Hematopoietic multipotent progenitor cell treated with erythropoietin and hydrocortisone succinate and interleukin-3 and kit ligand, for 4 days (in vitro differentiated cells): ENCODE data around the gene TMEM61.

Source experiments
- DNase-seq: peaks from one replicate; pipeline ENCODE4 v3.0.0-alpha.2; 2015

The TMEM61 gene

DNA sequence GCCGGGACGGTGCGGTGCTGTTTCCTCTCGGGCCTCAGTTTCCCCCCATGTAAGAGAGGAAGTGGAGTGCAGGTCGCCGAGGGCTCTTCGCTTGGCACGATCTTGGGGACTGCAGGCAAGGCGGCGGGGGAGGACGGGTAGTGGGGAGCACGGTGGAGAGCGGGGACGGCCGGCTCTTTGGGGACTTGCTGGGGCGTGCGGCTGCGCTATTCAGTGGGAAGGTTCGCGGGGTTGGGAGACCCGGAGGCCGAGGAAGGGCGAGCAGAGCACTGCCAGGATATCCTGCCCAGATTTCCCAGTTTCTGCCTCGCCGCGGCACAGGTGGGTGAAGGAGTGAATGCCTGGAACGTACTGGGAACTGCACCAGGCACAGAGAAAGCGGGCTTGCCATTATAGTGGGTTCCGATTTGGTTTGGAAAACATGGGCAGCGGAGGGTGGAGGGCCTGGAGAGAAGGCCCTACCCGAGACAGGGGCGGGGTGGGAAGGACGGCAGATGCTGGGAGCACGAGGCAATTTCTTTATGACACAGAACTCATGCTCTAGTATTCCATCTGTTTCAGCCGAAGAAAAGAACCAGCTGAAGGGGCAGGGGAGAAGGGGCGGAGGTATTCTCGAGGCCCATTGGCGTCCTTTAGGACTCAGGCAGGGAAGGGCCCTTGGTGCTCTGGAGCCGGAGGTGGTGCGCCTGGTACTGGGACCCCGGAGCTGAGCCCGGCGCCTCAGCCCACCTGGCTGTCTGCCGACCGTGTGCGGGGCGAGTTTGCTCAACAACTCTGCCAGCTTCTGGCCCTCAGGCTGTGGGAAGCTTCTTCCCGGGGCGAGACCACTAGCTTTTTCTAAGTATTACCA is 59.9 kb downstream of the TMEM61 start:
- no peak for DNase-seq

DNA sequence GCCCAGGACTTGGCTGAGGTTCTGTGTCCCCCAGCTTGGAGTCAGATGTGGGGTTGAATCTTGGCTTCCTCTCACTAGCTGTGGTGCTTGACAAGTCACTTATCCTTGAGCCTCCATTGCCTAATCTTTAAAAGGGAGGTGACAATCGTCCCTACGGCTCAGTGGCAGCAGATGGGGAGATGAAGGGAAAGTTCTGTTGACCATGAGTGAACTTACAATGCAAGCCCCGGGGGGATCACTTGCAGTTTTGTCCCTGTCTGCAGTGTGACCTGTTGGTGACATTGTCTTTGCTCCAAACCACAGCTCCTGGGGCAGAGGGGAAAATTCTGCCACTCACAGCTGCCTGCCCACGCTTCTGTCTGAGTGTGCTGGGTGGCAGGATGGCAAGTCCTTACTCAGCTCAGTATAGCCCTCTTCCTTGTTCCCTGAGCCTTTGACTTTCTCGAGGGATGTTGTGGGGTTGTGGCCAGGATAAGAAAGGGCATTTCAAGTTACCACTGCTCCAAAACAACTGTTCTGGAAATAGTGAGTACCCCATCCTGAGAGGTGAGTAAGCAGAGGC is 60.6 kb downstream of the TMEM61 start:
- no peak for DNase-seq

DNA sequence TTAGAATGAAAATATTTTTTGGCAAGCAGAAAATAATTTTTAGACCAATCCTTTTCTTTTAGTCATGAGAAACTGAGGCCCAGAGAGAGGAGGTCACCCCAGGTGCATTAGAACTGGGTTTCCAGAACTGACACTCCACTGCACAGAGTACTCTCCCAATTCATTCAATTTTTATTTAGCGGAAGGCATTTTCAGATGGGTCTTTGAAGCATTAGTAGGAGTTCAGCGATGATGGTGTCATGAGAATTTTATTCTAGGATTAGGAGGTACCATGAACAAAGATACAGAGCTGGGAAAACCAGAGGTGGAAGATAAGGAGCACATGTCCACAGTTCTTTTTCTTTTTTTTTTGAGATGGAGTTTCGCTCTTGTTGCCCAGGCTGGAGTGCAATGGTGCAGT is 61.2 kb downstream of the TMEM61 start:
- DNase-seq = no peak
